BLaER1 treated with 17β-estradiol and CSF1 and Interleukin-3, amounts not matched to agents 10 nM and 100 nM (cell line): Measurements from ENCODE around the gene RBMS3.

Source experiments
- H3K27ac ChIP-seq, 11 experiments: shearing (Covaris generic); formaldehyde crosslinking; 2 replicates each; pipeline ENCODE4 v1.8.1; 2022
- H3K27me3 ChIP-seq, 11 experiments: shearing (Covaris generic); formaldehyde crosslinking; 2 replicates each; pipeline ENCODE4 v1.8.1; 2022
- H3K36me3 ChIP-seq, 11 experiments: shearing (Covaris generic); formaldehyde crosslinking; 2 replicates each; pipeline ENCODE4 v1.8.1; 2022
- H3K4me1 ChIP-seq, 10 experiments: shearing (Covaris generic); formaldehyde crosslinking; 2 replicates each; pipeline ENCODE4 v1.8.1; 2022
- H3K4me2 ChIP-seq, 11 experiments: shearing (Covaris generic); formaldehyde crosslinking; 2 replicates each; pipeline ENCODE4 v1.8.1; 2022
- H3K4me3 ChIP-seq, 10 experiments: shearing (Covaris generic); formaldehyde crosslinking; 2 replicates each; pipeline ENCODE4 v1.8.1; 2022
- H3K9ac ChIP-seq, 11 experiments: shearing (Covaris generic); formaldehyde crosslinking; 2 replicates each; pipeline ENCODE4 v1.8.1; 2022
- H3K9me3 ChIP-seq, 11 experiments: shearing (Covaris generic); formaldehyde crosslinking; replicated peaks in 1 of 11; 2 replicates each; pipeline ENCODE4 v1.8.1; 2022
- H4K20me1 ChIP-seq, 11 experiments: shearing (Covaris generic); formaldehyde crosslinking; 2 replicates each; pipeline ENCODE4 v1.8.1; 2022
- Cebpa-rat ChIP-seq, 11 experiments: shearing (Covaris generic); IDR thresholded peaks; 2 replicates each; pipeline ENCODE4 v1.8.1; 2022

Gene RBMS3

DNA sequence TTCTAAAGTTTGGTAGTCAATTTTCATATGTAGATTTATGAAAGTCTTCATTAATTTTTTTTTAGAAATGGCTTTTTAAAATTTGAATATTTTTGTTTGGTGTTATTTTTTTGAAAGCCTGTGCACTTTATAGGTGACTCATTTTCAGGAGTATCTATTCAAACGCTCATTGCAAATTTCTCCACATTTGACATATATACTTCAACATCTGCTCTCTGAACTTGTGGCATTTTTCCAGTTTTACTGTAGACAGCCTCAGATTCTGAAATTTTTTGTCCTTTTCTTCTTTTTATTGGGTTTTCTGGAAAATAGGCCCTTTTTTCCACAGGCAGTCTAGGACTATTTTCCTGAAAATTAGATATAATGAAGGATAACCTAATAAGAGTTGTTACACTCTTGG lies 396.6 kb downstream of the RBMS3 start:
- Histone ChIP-seq H3K4me1 (no peaks in the 10 kb centered on the region), H3K9me3 (peaks cover 0 to 14% (median 0%) of the 10 kb centered on the region in 11 experiments; a peak in 2 of 22 replicates), H3K4me2 (no peak overlapping the region), H3K27ac (no peak overlapping the region), H3K36me3 (no peaks in the 10 kb centered on the region), H3K27me3 (no peaks in the 10 kb centered on the region), H3K9ac (no peak overlapping the region), H3K4me3 (no peak overlapping the region), H4K20me1 (no peaks in the 10 kb centered on the region)
- TF ChIP-seq Cebpa-rat (IDR thresholded peaks at IDR 0.05) = no peak

DNA sequence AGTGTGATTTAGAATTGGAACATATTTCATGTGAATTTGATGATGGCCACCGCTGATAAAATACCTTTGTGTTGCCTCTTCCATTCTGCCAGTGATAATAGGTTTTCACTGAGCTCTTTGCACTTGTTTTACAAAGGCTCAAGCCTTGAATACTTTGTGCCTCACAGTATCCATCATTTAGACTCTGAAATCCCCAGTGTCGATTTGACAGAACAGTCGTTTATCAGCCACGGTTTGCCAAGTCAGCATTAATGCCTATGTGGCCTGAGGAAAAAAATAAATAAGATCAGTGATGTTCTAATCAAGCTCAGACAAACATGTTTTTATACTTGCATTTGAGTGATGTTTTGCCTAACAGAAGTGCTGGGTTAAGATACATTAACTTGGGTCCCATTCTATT lies 399.1 kb downstream of the RBMS3 start:
- no peaks in the 10 kb centered on the region for H3K36me3 ChIP-seq
- H4K20me1 ChIP-seq = no peaks in the 10 kb centered on the region
- no peak overlapping the region for H3K9ac ChIP-seq
- peaks cover 0 to 10% (median 0%) of the 10 kb centered on the region in 11 experiments; a peak in 2 of 22 replicates for H3K9me3 ChIP-seq
- H3K4me2 ChIP-seq = no peak overlapping the region
- no peak overlapping the region for H3K27ac ChIP-seq
- no peak overlapping the region for H3K4me3 ChIP-seq
- no peak for TF ChIP-seq Cebpa-rat (IDR thresholded peaks at IDR 0.05)
- no peaks in the 10 kb centered on the region for H3K4me1 ChIP-seq
- no peaks in the 10 kb centered on the region for H3K27me3 ChIP-seq

DNA sequence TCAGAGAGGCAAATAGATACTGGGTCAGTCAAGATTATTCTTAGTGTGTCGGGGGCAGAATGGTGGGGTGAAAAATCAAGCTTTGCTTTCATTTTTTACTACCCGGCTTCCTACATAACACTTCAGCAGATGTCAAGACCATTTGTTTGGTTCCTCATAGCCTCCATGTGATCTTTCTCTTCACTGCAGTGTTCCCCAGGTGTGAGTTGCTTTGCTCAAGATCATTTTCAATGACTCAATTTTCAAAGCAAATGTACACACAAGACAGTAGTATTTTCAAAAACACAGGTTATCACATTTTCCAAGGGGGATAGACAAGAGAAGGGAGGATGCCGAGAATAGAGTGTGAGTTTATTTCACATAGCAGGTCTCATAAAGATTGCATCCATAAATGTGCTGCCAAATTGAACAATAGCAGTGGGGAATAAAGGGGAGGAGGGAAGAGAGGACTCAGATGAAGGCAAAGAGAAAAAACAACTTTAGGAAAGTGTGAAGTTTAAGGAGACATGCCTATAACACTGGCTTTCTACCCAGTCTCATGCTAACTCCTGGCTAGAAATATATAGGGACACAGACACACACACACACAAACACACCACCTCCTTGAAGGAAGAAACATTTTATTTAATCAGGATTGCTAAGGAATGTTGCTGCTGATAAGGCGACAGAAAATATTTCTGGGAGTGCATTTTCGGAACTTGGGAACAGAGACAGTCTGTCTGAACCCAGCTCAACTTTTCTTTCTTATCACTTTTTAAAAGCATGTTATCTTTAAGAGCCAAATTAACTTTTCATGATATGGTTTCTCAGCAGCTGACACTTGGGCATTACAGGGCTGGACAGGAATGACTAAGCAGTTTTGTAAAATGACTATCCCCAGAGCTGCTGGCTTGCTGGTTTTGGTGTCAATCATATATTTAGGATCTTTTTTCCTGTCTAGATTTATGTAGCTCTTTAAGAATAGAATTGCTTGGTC lies 402.4 kb downstream of the RBMS3 start:
- Histone ChIP-seq H3K4me1 (peaks cover 0 to 15% (median 6%) of the 10 kb centered on the region in 10 experiments; a peak in 12 of 20 replicates), H3K27ac (no peak overlapping the region; a peak in 1 of 22 replicates), H3K9me3 (no peaks in the 10 kb centered on the region), H3K9ac (no peak overlapping the region), H3K4me3 (no peak overlapping the region), H3K27me3 (no peaks in the 10 kb centered on the region), H3K36me3 (no peaks in the 10 kb centered on the region), H4K20me1 (no peaks in the 10 kb centered on the region), H3K4me2 (no peak overlapping the region)
- TF ChIP-seq Cebpa-rat (IDR thresholded peaks at IDR 0.05) = no peak

DNA sequence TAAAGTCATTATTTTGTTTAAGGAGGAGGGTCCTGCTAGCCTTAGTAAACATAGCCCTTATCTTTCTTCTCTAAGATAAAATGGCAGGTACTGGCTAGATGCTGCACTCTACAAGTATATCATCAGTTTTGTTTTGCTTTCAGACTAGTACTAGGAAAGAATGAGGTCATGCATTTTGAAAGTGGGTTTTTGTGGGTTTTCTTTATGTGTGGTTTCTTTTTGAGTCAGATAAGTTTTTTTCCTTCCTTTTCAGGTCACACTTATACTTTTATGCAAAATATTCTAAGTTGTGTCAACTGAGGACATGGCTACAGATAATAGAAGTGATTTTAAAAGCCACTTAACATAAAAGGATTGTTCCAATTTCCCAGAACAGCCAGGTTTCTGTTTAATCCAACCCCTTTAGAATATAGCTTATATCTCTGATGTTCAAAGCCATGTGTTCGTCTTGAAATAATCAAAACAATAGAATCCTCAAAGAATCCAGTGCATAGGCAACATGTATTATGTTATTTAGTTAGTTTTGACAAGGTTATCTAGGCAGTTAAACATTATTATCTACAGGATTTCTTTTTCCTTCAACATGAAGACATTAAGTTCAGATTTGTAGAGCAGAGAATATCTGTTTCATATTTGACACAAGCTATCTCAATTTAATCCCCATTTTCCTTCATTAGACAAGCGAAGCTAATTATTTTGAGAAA lies 406.2 kb downstream of the RBMS3 start:
- Histone ChIP-seq H3K27me3 (no peaks in the 10 kb centered on the region), H4K20me1 (no peaks in the 10 kb centered on the region), H3K4me1 (peaks cover 0 to 15% (median 6%) of the 10 kb centered on the region in 10 experiments; a peak in 12 of 20 replicates), H3K4me2 (peak overlapping the region in 7 of 11 experiments; percentile 4 to 40 (median 22); a peak in 9 of 22 replicates), H3K9ac (no peak overlapping the region), H3K36me3 (no peaks in the 10 kb centered on the region), H3K4me3 (no peak overlapping the region), H3K9me3 (no peaks in the 10 kb centered on the region), H3K27ac (no peak overlapping the region)
- TF ChIP-seq Cebpa-rat (IDR thresholded peaks at IDR 0.05) = no peak

DNA sequence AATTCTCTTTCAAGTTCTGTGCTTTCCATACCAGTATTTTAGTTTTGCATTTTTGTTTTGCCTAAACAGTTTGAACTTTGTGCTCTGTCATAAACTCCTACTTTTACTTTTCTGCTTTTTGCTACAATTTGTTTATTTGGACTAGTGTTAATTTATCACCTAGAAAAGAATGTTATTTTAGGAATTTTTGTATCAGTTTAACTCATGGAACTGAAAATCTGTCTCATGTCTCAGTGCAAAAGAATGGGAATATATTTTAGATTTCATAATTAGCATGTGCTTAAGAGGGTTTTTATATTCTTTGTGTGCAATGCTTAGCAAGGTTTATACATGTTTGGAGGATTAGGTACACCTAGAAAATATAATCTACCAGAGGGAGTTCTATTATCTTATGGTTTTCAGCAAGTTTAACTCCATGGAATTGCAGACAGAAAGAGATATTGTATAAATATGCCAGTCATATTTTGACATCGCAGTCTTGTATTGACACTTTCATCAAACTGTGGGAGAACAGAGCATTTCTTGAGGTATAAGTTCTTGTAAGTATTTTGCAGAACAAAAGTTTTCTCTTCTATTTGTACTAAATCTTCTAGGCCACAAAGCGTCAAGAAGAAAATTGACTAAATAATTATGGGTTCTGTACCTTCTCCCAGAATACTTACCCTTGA lies 409.9 kb downstream of the RBMS3 start:
- Histone ChIP-seq H3K4me1 (peaks cover 0 to 15% (median 6%) of the 10 kb centered on the region in 10 experiments; a peak in 13 of 20 replicates), H3K36me3 (no peaks in the 10 kb centered on the region), H4K20me1 (no peaks in the 10 kb centered on the region), H3K27ac (no peak overlapping the region), H3K4me2 (no peak overlapping the region), H3K9ac (no peak overlapping the region), H3K9me3 (no peaks in the 10 kb centered on the region), H3K4me3 (no peak overlapping the region), H3K27me3 (no peaks in the 10 kb centered on the region)
- TF ChIP-seq Cebpa-rat (IDR thresholded peaks at IDR 0.05) = no peak

DNA sequence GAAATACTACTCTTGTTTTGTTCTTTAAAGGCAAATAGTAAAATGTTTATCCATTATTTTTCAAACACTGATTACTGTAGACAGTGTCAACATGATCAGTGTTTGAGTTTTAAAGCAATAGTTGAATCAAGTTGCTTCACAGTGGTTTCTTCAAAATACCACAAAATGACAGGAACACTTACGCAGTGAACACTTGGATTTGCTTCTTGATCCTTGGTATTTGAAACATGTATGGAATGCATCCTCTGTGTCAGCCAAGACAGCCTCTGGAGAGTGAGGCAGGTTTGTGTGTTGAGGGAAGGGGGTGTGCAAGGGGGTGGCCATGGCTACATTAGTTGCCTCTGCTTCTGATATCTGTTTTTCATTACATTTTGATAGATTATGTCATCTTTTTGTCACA lies 413.0 kb downstream of the RBMS3 start:
- H3K36me3 ChIP-seq = no peaks in the 10 kb centered on the region
- no peak overlapping the region for H3K4me2 ChIP-seq
- H4K20me1 ChIP-seq = no peaks in the 10 kb centered on the region
- no peak overlapping the region for H3K27ac ChIP-seq
- no peaks in the 10 kb centered on the region for H3K9me3 ChIP-seq
- peaks cover 0 to 6% (median 0%) of the 10 kb centered on the region in 10 experiments; a peak in 1 of 20 replicates for H3K4me1 ChIP-seq
- H3K9ac ChIP-seq = no peak overlapping the region
- H3K4me3 ChIP-seq = no peak overlapping the region
- no peak for TF ChIP-seq Cebpa-rat (IDR thresholded peaks at IDR 0.05)
- H3K27me3 ChIP-seq = no peaks in the 10 kb centered on the region

DNA sequence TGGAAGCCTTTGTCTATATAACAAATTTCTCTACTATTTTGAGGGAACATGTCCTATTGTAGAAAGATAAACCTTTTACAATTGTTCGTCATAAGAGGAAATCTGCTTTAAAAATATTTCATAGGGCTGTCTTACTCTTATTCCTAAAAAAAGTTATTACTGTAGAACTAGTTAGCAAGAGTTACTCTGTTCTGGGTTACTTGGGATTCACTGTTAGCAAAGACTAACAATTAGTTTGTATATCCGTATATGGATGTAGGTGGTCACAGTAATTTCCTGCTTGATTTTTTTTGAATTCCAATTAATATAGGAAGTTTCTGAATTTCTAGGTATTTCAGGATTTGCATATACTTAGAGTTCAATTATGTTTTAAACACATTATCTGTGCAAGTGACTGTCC lies 413.5 kb downstream of the RBMS3 start:
- Histone ChIP-seq H3K4me2 (no peak overlapping the region), H3K4me1 (peaks cover 0 to 6% (median 0%) of the 10 kb centered on the region in 10 experiments; a peak in 1 of 20 replicates)

DNA sequence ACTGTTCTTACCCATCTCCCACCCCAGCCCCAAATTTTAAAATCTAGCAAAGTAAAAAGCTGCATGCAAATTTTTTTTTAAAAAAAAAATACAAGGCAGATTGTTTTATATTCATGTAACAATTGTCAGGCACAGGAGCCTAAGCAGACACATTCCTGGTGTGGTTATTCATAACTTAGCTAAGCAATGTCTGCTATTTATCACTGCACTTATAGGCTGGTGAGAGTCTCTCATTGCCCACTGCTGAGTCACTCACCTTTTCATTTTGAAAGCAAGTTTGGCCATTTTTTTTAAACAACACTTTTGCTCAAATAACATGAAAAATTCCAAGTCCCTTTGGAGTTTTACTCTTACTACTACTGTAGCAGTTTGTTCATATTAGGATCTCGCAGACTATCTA lies 413.9 kb downstream of the RBMS3 start:
- H3K4me1 ChIP-seq = peaks cover 0 to 6% (median 0%) of the 10 kb centered on the region in 10 experiments; a peak in 1 of 20 replicates
- no peak overlapping the region for H3K4me2 ChIP-seq
- H3K9ac ChIP-seq = no peak overlapping the region
- TF ChIP-seq Cebpa-rat (IDR thresholded peaks at IDR 0.05) = no peak
- no peaks in the 10 kb centered on the region for H3K27me3 ChIP-seq
- no peak overlapping the region for H3K4me3 ChIP-seq
- H3K9me3 ChIP-seq = no peaks in the 10 kb centered on the region
- no peaks in the 10 kb centered on the region for H4K20me1 ChIP-seq
- H3K27ac ChIP-seq = no peak overlapping the region
- no peaks in the 10 kb centered on the region for H3K36me3 ChIP-seq

More for the DNA sequence above, 413.5 kb downstream of the RBMS3 start:
- Histone ChIP-seq H3K27ac (no peak overlapping the region), H3K27me3 (no peaks in the 10 kb centered on the region), H3K9ac (no peak overlapping the region), H3K9me3 (no peaks in the 10 kb centered on the region), H3K36me3 (no peaks in the 10 kb centered on the region), H4K20me1 (no peaks in the 10 kb centered on the region), H3K4me3 (no peak overlapping the region)
- TF ChIP-seq Cebpa-rat (IDR thresholded peaks at IDR 0.05) = no peak

DNA sequence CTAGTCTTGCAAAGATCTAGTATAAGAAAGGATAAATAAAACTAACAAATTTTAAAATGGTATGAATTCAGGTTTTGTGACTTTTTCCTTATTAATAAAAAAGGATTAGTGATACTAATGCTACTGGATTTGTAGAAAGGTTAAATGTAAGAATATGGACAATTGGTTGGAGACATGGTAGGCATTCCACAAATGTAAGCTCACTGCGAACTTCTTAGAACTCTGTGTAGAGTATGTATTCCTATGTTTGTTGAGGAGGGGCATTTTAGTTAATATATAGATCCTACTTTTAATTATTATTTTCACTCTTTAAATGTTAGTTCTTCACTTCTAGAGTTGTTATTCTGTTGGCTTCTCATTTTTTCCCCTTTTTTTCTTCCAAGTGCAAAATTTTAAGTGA lies 414.3 kb downstream of the RBMS3 start:
- Histone ChIP-seq H3K27me3 (no peaks in the 10 kb centered on the region), H3K4me3 (no peak overlapping the region), H4K20me1 (no peaks in the 10 kb centered on the region), H3K9ac (no peak overlapping the region), H3K4me1 (peaks cover 0 to 6% (median 0%) of the 10 kb centered on the region in 10 experiments; a peak in 1 of 20 replicates), H3K9me3 (no peaks in the 10 kb centered on the region), H3K36me3 (no peaks in the 10 kb centered on the region), H3K27ac (no peak overlapping the region), H3K4me2 (no peak overlapping the region)
- TF ChIP-seq Cebpa-rat (IDR thresholded peaks at IDR 0.05) = no peak
